Effector memory CD4-positive, alpha-beta T cell (primary cell): Measurements from ENCODE around the gene TTC19.

Experiments
- DNase-seq, 3 donors: peaks; one replicate each; pipeline ENCODE4 v3.0.0-alpha.2; 2020
- H3K27ac ChIP-seq: 2 replicates; pipeline ENCODE4 v1.7.0; 2013; ENCODE audit warnings: mild to moderate bottlenecking, low read length, moderate library complexity; ENCODE audit not compliant: insufficient read depth, poor library complexity, severe bottlenecking
- H3K27me3 ChIP-seq: replicated peaks from 2 replicates; pipeline ENCODE4 v1.7.0; 2013; ENCODE audit warnings: mild to moderate bottlenecking, low read length; ENCODE audit not compliant: insufficient read depth, control insufficient read depth, poor library complexity, severe bottlenecking
- H3K36me3 ChIP-seq: 2 replicates; pipeline ENCODE4 v1.7.0; 2013; ENCODE audit warnings: mild to moderate bottlenecking, low read length, moderate library complexity; ENCODE audit not compliant: control insufficient read depth, insufficient read depth
- H3K4me1 ChIP-seq: 2 replicates; pipeline ENCODE4 v1.7.0; 2013; ENCODE audit warnings: low read length, mild to moderate bottlenecking; ENCODE audit not compliant: control insufficient read depth, insufficient read depth, poor library complexity, severe bottlenecking
- H3K4me3 ChIP-seq: 2 replicates; pipeline ENCODE4 v1.7.0; 2013; ENCODE audit warnings: low read length, low read depth, mild to moderate bottlenecking; ENCODE audit not compliant: insufficient read depth, poor library complexity, severe bottlenecking
- H3K9me3 ChIP-seq: 2 replicates; pipeline ENCODE4 v1.7.0; 2013; ENCODE audit warnings: mild to moderate bottlenecking, low read length, moderate library complexity; ENCODE audit not compliant: control insufficient read depth

Gene TTC19

DNA sequence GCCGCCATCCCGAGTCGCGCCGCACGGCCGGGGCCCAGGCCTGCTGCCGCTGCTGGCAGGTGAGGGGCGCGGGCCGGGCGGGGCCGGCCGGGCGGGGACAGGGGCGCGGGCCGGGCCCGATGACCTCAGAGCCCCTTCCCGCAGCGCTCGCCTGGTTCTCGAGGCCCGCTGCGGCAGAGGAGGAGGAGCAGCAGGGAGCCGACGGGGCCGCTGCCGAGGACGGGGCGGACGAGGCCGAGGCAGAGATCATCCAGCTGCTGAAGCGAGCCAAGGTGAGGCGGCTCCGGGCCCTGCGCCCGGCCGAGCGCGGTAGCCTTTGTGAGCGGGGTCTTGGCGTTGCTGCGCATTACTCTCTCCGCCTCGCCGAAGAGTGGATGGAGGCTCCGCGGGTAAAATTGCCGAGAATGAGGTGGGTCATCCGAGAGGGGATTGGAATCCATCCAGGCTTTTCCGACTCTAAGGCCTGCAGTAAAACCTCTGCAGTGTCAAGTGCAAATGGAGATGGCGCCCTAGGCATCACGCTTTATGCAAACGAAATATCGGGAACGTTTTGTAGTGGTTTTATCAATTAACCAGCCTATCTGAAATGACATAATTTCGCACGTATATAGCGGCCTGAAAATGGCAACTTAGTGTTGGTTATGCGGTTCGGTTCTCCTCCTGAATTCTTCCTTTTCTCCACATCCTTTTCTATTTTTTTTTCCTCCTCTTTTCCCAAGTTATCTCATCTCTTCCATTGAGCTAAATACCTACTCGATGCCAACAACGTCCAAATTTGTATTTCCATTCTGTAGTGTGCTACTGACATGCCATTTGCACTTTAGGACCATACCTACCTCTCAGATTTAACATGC is 577 bp downstream of the TTC19 start:
- DNase-seq = no peak
- Histone ChIP-seq H3K27ac (peak overlapping the region; percentile 79), H3K4me3 (peak overlapping the region; percentile 70), H3K27me3 (no peaks in the 10 kb centered on the region), H3K36me3 (peaks cover 28% of the 10 kb centered on the region), H3K4me1 (peaks cover 17% of the 10 kb centered on the region), H3K9me3 (no peaks in the 10 kb centered on the region)

DNA sequence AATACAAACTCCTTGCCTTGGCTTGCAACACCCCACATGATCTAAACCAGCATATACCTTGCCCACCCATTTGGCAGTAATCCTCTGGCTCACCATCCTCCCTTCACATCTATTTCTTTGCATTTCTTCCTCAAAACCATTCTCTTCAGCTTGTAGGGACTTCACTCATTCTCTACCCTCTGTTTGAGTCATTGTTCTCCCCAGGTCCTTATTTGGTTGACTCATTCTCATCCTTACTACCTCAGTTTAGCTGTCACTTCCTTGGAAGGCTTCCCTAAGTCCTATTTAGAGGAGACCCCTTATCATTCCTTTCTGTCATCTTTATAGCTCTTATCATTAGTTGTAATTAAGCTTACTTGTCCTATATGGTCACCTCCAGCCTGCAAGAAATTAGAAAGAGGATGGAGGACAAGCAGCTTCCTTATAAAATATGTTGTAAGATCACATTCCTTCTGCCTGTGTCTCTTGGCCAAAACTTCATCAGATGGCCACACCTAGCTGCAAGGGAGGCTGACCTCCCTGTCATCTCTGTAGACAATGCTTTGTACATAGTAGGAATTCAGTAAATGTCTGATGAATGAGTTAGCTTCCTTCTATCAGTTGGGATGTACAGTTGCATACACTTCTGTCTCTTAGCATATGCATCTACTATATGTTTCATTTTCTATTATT is 1.7 kb downstream of the TTC19 start:
- DNase-seq = no peak
- Histone ChIP-seq H3K4me3 (no peak overlapping the region), H3K4me1 (peaks cover 17% of the 10 kb centered on the region), H3K27ac (no peak overlapping the region), H3K36me3 (peaks cover 38% of the 10 kb centered on the region), H3K27me3 (no peaks in the 10 kb centered on the region), H3K9me3 (no peaks in the 10 kb centered on the region)

- no peak overlapping the region for H3K27ac ChIP-seq
- DNase-seq = no peak
- peaks cover 17% of the 10 kb centered on the region for H3K4me1 ChIP-seq
- H3K4me3 ChIP-seq = no peak overlapping the region
- peaks cover 50% of the 10 kb centered on the region for H3K36me3 ChIP-seq
- no peaks in the 10 kb centered on the region for H3K9me3 ChIP-seq
- no peaks in the 10 kb centered on the region for H3K27me3 ChIP-seq
These were observed 3.2 kb downstream of the TTC19 start for GRCh38 chr17:16002708-16003260.

GRCh38 chr17:16003841-16004240 is 4.2 kb downstream of the TTC19 start:
- Histone ChIP-seq H3K4me3 (no peak overlapping the region), H3K4me1 (peaks cover 17% of the 10 kb centered on the region), H3K27me3 (no peaks in the 10 kb centered on the region), H3K27ac (no peak overlapping the region), H3K9me3 (no peaks in the 10 kb centered on the region), H3K36me3 (peaks cover 61% of the 10 kb centered on the region)
- DNase-seq = no peak

- H3K36me3 ChIP-seq = peaks cover 70% of the 10 kb centered on the region
These were observed 6.0 kb downstream of the TTC19 start for GRCh38 chr17:16005636-16006035.

DNA sequence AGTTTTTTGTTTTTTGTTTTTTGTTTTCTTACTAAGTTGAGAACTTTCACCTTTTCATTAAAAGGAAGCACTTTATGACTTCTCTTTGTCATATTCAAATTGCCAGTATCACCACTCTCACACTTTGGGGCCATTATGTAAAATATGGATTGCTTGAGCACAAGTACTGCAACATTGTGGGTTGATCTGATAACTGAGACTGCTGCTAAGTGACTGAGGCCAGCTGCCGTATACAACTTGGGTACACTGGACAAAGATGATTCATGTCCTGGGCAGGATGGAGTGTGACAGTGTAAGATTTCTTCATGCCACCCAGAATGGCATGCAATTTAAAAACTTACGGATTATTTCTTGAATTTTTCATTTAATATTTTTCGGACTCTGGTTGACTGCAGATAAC is 7.8 kb downstream of the TTC19 start:
- no peaks in the 10 kb centered on the region for H3K4me1 ChIP-seq
- no peaks in the 10 kb centered on the region for H3K9me3 ChIP-seq
- DNase-seq = no peak
- H3K36me3 ChIP-seq = peaks cover 74% of the 10 kb centered on the region
- no peaks in the 10 kb centered on the region for H3K27me3 ChIP-seq
- no peak overlapping the region for H3K27ac ChIP-seq
- H3K4me3 ChIP-seq = no peak overlapping the region

More at GRCh38 chr17:16005636-16006035, 6.0 kb downstream of the TTC19 start:
- DNase-seq = no peak
- no peak overlapping the region for H3K4me3 ChIP-seq
- peaks cover 14% of the 10 kb centered on the region for H3K4me1 ChIP-seq
- no peak overlapping the region for H3K27ac ChIP-seq
- no peaks in the 10 kb centered on the region for H3K27me3 ChIP-seq
- H3K9me3 ChIP-seq = no peaks in the 10 kb centered on the region

GRCh38 chr17:16013943-16014407 is 14.4 kb downstream of the TTC19 start:
- Histone ChIP-seq H3K27ac (no peak overlapping the region), H3K36me3 (peaks cover 29% of the 10 kb centered on the region), H3K9me3 (no peaks in the 10 kb centered on the region), H3K4me1 (no peaks in the 10 kb centered on the region), H3K27me3 (no peaks in the 10 kb centered on the region), H3K4me3 (no peak overlapping the region)
- DNase-seq = no peak

DNA sequence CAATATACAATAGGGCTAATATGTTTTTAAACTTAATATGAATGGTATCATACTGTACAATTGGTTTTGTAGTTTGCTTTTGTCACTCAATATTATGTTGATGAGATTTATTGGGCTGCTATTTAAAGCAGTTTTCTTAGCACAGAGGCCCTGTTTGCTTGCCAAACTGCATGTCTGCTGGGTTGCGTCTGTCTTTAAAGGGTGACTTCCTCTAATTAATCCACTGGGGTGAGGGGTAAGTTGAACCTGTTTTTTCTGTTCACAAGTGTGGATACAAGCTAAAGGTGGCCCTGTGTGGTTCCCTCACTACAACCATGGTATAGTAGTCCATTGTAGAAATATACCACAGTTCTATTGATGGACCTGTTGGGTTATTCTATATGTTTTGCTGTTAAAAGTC is 19.7 kb downstream of the TTC19 start:
- no peak for DNase-seq
- Histone ChIP-seq H3K27me3 (no peaks in the 10 kb centered on the region), H3K4me1 (no peaks in the 10 kb centered on the region), H3K9me3 (no peaks in the 10 kb centered on the region), H3K36me3 (peaks cover 25% of the 10 kb centered on the region), H3K27ac (no peak overlapping the region), H3K4me3 (no peak overlapping the region)

- Histone ChIP-seq H3K4me3 (no peak overlapping the region), H3K4me1 (peaks cover 3% of the 10 kb centered on the region), H3K36me3 (peaks cover 54% of the 10 kb centered on the region)
These were observed 24.3 kb downstream of the TTC19 start for GRCh38 chr17:16023881-16024280.

GRCh38 chr17:16025202-16025601 is 25.6 kb downstream of the TTC19 start:
- no peaks in the 10 kb centered on the region for H3K9me3 ChIP-seq
- no peak overlapping the region for H3K4me3 ChIP-seq
- H3K36me3 ChIP-seq = peaks cover 58% of the 10 kb centered on the region
- no peaks in the 10 kb centered on the region for H3K27me3 ChIP-seq
- H3K4me1 ChIP-seq = peaks cover 3% of the 10 kb centered on the region
- DNase-seq = no peak
- H3K27ac ChIP-seq = no peak overlapping the region

More at GRCh38 chr17:16023881-16024280, 24.3 kb downstream of the TTC19 start:
- no peak overlapping the region for H3K27ac ChIP-seq
- no peaks in the 10 kb centered on the region for H3K9me3 ChIP-seq
- DNase-seq = no peak
- H3K27me3 ChIP-seq = no peaks in the 10 kb centered on the region
